Inflammatory macrophage (primary cell): ENCODE results near the gene COL4A2.

ENCODE experiments used
- DNase-seq, 2 donors: peaks; one replicate each; pipeline ENCODE4 v3.0.0-alpha.2; 2020 to 2022

COL4A2 gene

GRCh38 chr13:110458594-110459365, 151.7 kb downstream of the COL4A2 start:
- no peak for DNase-seq

- no peak for DNase-seq
Observed at GRCh38 chr13:110462091-110462490, 155.0 kb downstream of the COL4A2 start.

DNA sequence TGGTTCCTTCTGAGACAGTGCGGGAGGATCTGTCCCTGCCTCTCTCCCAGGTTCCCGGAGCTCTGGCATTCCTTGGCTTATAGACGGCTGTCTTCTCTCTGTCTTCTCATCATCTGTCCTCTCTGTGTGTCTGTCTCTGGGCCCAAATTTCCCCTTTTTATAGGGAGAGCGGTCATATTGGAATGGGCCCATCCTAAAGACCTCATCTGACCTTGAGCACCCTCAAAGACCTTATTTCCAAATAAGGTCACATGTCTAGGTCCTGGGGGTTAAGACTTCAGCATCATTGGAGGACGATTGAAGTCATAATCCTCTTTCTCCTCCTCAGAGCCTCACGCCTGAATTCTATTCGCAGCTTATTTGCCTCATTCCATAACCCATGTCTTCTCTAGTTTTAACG, 156.1 kb downstream of the COL4A2 start:
- peak; percentile 39 to 53 for DNase-seq

- peak; percentile 86 to 94 for DNase-seq
Observed at GRCh38 chr13:110463871-110464510, 156.9 kb downstream of the COL4A2 start.

- peak in 1 of 2 donors; percentile 83 for DNase-seq
Observed at GRCh38 chr13:110464556-110465333, 157.7 kb downstream of the COL4A2 start.

DNA sequence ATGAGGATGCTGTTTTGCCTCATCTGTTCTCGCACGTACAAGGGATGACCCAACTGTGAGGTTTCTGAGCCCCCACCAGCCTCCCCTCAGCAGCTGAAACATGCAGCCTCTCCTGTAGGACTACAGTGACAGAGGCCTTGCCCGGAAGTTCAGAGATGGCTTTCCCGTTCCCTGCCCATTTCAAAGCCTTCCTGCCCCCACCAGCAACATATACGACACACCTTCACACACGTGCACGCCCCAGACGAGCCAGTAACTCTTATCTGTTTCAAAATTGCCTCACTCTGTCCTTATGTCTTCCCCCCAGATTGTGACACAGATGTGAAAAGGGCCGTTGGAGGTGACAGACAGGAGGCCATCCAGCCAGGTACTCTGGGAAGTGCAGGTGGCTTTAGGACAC, 158.6 kb downstream of the COL4A2 start:
- DNase-seq = no peak

- peak in 1 of 2 donors; percentile 43 for DNase-seq
Observed at GRCh38 chr13:110466266-110466915, 159.3 kb downstream of the COL4A2 start.

DNA sequence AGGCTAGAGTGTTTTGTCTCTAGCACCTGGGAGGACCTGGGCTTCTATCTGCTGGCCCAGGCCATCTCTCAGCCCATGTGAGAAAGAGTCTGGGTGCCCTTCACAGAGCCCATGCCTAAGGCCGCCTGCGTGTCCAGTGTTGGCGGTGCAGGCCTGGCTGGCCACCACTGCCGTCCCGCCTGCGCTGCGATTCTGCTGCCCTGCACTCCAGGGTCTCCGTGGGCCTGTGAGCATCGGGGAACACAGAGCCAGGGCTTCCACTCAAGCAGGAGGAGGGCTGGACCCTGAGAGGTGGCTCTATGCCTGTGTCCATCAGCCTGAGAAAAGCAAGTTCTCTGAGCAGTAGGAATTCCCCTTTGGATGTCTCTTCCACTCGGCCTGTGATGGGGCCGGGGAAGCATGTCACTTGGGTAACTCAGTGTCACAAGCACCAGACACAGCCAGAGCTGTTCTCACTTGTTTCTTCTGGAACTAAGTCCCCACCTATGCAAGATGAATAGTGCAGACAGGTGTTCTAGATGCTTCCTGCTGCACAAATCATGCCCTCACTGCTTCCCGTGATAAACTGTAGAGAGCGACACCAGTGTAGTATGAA, 160.5 kb downstream of the COL4A2 start:
- DNase-seq = peak in 1 of 2 donors; percentile 33

- DNase-seq = no peak
Observed at GRCh38 chr13:110468986-110469495, 162.0 kb downstream of the COL4A2 start.

DNA sequence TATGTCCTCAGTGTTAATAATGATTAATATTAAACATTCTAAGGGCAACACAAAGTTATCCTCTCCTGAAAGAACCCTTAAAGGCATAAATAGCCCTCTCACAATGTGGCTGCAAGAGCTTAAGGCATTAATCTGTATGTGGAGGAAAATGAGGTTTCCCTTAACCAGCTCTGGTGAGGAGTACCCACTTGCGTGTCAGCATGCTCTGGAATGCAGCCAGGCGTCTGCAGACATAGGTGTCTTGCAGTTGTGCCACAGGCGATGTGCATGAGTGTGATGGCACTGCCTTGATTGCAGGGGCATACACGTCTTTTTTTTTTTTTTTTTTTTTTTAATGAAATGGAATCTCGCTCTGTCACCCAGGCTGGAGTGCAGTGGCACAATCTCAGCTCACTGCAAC, 162.5 kb downstream of the COL4A2 start:
- DNase-seq = no peak

- DNase-seq = peak; percentile 38 to 75
Observed at GRCh38 chr13:110470272-110471009, 163.4 kb downstream of the COL4A2 start.

DNA sequence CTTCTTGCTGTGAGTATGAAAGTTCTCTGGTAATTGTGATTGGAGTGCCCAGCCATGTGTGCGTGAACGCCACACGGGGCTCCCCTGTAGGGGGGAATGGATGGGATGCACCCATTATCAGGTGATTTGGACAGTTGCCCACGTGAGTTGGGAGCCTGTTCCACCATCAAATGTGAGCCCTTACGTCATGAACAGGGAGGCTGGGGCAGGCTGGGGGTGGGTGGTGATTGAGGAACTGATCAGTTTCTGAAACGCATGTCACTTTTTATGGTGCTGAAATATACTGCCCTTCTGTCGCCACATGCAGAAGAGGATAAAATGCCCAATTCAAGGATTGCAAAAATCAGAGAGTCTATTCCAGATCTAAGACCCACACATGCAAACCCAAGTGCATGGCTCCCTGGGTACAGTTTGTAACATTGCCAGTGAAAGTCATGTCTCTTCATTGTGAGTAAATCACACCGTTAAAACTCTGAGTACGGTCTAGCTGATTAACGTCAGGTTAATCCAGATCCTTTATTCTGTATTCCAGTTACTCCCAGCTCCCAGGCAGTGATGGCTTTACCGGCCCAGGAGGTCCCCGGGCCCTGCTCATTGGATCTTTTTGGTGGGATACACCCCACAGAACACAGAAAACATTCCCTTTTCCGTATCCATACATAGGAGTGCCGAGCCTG, 164.2 kb downstream of the COL4A2 start:
- peak; percentile 83 to 96 for DNase-seq

DNA sequence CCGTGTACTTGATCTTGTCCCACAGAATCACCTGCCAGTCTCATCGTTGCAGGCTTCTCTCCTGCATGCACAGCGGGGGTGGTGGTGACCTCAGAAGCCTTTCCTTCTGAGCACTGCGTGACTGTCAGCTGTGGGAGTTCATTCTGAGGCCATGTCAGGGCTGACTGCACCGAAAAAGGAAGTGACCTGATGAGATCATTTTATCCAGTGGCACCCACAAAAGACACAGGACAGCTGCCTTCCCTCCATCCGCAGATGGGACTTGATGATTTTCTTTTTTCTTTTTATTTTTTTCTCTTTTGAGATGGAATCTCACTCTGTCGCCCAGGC, 164.7 kb downstream of the COL4A2 start:
- peak; percentile 94 to 99 for DNase-seq

- DNase-seq = no peak
Observed at GRCh38 chr13:110472904-110473563, 165.9 kb downstream of the COL4A2 start.

DNA sequence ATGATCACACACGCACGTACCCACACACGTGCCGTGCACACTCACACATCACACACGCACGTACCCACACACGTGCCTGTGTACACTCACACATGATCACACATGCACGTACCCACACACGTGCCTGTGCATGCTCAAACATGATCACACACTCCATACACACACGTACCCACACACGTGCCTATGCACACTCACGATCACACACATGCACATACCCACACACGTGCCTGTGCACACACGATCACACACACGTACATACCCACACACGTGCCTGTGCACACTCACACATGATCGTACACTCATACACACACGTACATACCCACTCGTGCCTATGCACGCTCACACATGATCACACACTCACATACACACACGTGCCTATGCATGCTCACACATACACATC, 167.6 kb downstream of the COL4A2 start:
- no peak for DNase-seq

DNA sequence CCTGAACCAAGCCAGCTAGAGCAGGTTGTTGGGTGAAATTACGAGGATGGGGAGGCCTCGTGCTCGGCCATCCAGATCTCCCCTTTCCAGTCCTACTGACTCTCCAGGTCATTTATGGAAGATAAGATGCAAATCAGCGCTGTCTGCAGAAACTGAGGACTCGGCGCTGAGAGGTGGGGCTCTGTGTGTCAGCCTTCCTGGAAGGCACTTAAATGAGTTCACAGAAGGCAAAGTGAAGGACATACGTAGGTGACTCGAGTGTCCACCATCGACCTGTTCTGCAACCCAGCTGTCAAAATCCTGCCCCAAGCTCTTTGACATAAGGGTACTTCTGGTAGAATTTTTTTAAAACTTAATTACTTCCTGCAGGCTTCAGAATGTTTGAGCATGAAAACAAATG, 168.0 kb downstream of the COL4A2 start:
- no peak for DNase-seq

GRCh38 chr13:110475550-110476219, 168.6 kb downstream of the COL4A2 start:
- no peak for DNase-seq

DNA sequence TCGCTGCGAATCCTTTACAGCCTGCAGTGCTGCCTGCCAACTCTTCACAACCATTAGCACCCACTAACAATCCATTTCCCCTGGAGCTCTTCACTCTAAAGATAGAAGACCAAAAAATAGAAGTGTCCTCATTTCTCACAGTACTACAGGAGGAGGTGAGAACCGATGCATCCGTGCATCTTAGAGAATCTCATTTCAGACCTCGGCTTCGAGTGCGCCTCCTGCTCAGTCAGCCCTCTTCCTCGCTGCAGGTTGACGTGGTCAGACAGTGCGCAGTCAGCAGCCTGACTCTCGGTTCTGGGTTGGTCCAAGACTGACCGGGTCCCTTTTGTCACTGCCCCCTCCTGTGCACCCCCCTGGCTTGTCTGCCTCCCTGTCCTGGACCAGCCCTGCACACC, 169.1 kb downstream of the COL4A2 start:
- DNase-seq = no peak

- no peak for DNase-seq
Observed at GRCh38 chr13:110477706-110478245, 170.7 kb downstream of the COL4A2 start.
